DMS79 treated with DMSO at 0.1 percent for 48 hours (cell line): ENCODE data around the gene PDE8B.
"Not testable (repeated sequence)": the region's sequence is repeated elsewhere in the genome, so short reads cannot be mapped to it uniquely, and the experiment has no call there.

ENCODE experiments used
- DNase-seq: peaks from one replicate; lab custom pipeline; 2025; lab: John Stamatoyannopoulos, UW

Gene PDE8B

DNA sequence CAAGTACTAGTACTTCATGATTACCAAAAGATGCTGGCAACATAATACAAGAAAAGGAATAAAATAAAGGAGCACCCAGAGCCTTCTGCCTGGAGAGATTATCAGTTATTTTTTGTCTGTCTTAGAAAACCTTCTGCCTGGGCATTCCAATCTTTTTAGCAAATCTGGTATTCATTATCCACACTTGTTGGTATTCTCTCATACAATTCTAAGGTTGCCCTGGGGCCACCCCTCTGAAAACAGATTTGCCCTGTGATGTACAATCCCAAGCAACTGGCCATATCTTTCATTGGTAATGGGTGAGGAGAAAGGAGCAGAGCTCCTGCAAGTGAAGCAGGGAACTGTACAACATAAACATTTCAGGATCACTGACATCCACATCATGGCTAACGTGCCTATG is 233.9 kb downstream of the PDE8B start:
- DNase-seq = no peak

- DNase-seq = no peak
These were observed 238.4 kb downstream of the PDE8B start for GRCh38 chr5:77448831-77449230.

DNA sequence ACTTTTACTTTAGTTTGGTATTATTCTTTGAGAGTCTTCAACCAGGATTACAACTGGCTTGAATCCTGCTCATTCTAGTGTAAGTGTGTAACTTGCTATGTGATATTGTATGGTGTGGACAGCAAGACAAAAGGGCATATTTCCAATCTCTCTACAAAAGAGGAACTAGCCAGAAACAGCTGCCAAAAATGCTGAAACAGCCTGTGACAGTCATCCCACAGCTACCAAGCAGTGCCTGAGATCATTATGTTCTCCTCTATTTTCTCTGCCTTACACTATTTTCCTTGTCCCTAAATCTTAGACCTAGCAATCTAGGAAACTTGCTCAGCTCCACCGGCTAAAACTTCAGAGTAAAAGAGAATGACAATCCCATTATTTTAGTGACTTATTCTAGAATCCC is 238.8 kb downstream of the PDE8B start:
- DNase-seq = no peak

DNA sequence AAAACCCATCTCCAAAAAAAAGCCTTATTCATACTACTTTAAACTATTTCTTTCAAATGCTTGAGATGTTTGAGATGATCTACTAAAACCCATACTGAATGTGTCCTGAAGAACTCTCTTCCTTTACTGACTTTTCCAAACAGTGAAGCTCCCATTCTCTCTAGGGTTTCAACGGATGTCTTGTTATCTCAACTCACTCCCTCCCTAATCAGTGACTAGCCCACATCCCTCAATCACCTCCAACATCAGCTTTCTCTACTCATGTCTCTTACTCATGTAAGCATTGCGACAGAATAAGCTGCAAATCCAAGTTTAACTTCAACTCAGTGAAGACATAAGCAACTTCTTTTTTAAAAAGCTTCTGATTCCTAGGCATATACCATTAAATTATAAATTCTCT is 239.5 kb downstream of the PDE8B start:
- DNase-seq = no peak

DNA sequence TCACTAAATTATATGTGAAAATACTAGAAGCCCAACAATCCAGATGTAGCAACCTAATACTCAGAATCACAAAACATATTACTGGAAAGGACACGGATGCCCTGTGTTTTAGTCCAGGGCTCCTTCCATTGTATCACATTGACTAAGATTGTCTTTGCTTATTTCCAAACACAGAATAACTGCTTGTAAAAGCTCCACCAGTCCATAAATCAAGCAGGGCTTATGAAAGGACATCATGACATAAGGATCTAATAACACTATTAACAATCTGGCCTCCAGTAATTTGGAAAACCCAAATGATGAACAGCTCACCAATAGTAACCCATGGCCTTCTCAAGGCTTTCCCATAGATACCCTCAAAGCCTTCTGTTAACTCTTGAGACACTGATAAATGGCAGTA is 241.9 kb downstream of the PDE8B start:
- DNase-seq = no peak

GRCh38 chr5:77454123-77454522 is 243.6 kb downstream of the PDE8B start:
- no peak for DNase-seq

DNA sequence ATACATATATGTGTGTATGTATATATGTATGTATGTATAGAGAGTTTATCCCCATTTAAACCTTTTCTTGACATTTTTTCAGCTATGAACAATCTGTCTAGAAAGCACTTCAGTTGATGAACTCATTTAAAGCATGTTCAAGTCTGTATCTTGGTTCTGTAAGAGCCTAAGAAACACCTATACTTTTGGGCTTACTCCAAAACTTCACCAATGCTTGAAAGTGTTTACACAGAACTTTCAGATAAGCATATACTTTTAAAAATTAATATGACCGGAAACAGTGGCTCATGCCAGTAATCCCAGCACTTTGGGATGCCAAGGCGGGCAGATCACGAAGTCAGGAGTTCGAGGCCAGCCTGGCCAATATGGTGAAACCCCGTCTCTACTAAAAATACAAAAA is 250.8 kb downstream of the PDE8B start:
- no peak for DNase-seq

DNA sequence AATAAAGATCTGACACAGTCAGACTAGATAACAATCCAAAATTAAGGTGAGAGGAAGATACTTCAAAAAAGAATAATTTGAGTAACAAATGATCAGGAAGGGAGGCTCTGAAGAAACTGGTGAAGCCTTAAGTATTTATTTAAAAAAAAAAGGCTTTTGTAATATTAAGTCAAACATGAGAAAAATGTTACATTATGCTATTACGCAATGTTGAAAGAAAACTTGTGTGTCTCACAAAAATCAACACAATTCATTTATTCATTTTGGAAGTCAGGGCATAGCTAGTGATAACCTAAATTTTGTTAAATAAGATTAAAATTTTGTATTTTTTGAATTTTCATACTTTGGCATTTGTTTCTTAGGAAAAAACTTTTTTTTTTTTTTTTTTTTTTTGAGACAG is 253.4 kb downstream of the PDE8B start:
- no peak for DNase-seq

DNA sequence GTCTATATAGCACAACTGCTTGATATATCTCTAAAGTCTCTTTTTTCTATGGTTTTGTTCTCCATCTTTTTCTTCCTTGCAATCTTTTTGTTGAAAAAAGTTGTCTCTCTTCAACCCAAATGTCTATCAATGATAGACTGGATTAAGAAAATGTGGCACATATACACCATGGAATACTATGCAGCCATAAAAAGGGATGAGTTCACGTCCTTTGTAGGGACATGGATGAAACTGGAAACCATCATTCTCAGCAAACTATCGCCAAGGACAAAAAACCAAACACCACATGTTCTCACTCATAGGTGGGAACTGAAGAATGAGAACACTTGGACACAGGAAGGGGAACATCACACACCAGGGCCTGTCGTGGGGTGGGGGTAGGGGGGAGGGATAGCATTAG is 258.4 kb downstream of the PDE8B start:
- DNase-seq = not testable (repeated sequence)

DNA sequence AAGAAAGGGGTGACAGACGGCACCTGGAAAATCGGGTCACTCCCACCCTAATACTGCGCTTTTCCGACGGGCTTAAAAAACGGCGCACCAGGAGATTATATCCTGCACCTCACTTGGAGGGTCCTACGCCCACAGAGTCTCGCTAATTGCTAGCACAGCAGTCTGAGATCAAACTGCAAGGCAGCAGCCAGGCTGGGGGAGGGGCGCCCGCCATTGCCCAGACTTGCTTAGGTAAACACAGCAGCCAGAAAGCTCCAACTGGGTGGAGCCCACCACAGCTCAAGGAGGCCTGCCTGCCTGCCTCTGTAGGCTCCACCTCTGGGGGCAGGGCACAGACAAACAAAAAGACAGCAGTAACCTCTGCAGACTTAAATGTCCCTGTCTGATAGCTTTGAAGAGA is 264.6 kb downstream of the PDE8B start:
- DNase-seq = not testable (repeated sequence)
